Astrocyte (in vitro differentiated cells and primary cell): Measurements from ENCODE around the gene RILPL1. TPM values are rescaled to one million over a fixed set of nuclear protein-coding genes. Genes with fewer than 3 reads are reported as not detected.

Source experiments
- DNase-seq: peaks from one replicate; pipeline ENCODE4 v3.0.0-alpha.2; 2010; ENCODE audit warnings: low read depth
- FAIRE-seq: peaks from 2 replicates; lab custom pipeline; 2011; peaks lifted over from hg19 to GRCh38; lab: Jason Lieb, UNC
- H2AFZ ChIP-seq: 2 replicates; pipeline ENCODE4 v1.6.0; 2012; ENCODE audit warnings: low read depth, low read length, inconsistent platforms
- H3K27ac ChIP-seq: 2 replicates; pipeline ENCODE4 v1.5.1; 2011; ENCODE audit warnings: low read depth, low read length, inconsistent platforms
- H3K27me3 ChIP-seq: 2 replicates; pipeline ENCODE4 v1.6.0; 2011; ENCODE audit warnings: low read length, inconsistent platforms; ENCODE audit not compliant: insufficient read depth
- H3K36me3 ChIP-seq: 2 replicates; pipeline ENCODE4 v1.5.1; 2011; ENCODE audit warnings: low read length, inconsistent platforms; ENCODE audit not compliant: insufficient read depth
- H3K4me1 ChIP-seq: 2 replicates; pipeline ENCODE4 v1.5.1; 2011; ENCODE audit warnings: low read length, inconsistent platforms; ENCODE audit not compliant: insufficient read depth
- H3K4me2 ChIP-seq: 2 replicates; pipeline ENCODE4 v1.6.0; 2012; ENCODE audit warnings: low read length, inconsistent platforms
- H3K4me3 ChIP-seq: 2 replicates; pipeline ENCODE4 v1.5.1; 2011; ENCODE audit warnings: low read depth, mild to moderate bottlenecking, low read length, inconsistent platforms; ENCODE audit not compliant: insufficient read depth
- H3K79me2 ChIP-seq: 2 replicates; pipeline ENCODE4 v1.6.0; 2012; ENCODE audit warnings: mild to moderate bottlenecking, low read length, inconsistent platforms; ENCODE audit not compliant: insufficient read depth
- H3K9ac ChIP-seq: 2 replicates; pipeline ENCODE4 v1.6.0; 2012; ENCODE audit warnings: mild to moderate bottlenecking, low read length, inconsistent platforms
- H3K9me3 ChIP-seq: 2 replicates; pipeline ENCODE4 v1.5.1; 2012; ENCODE audit warnings: low read depth, mild to moderate bottlenecking, low read length, inconsistent platforms; ENCODE audit not compliant: insufficient read depth
- H4K20me1 ChIP-seq: 2 replicates; pipeline ENCODE4 v1.6.0; 2012; ENCODE audit warnings: low read length, inconsistent platforms; ENCODE audit not compliant: insufficient read depth
- H3K27ac Mint-ChIP-seq: one replicate; pipeline ENCODE4 v1.8.0; 2021; ENCODE audit warnings: mild to moderate bottlenecking, mixed read lengths; ENCODE audit not compliant: unreplicated experiment
- H3K27me3 Mint-ChIP-seq: one replicate; pipeline ENCODE4 v1.8.0; 2021; ENCODE audit warnings: low read depth, mixed read lengths; ENCODE audit not compliant: unreplicated experiment
- H3K36me3 Mint-ChIP-seq: one replicate; pipeline ENCODE4 v1.8.0; 2021; ENCODE audit warnings: low read depth, mixed read lengths; ENCODE audit not compliant: unreplicated experiment
- H3K4me1 Mint-ChIP-seq: one replicate; pipeline ENCODE4 v1.8.0; 2021; ENCODE audit warnings: low read depth, mixed read lengths; ENCODE audit not compliant: unreplicated experiment
- H3K4me3 Mint-ChIP-seq: one replicate; pipeline ENCODE4 v1.8.0; 2021; ENCODE audit warnings: mild to moderate bottlenecking, moderate library complexity, mixed read lengths; ENCODE audit not compliant: unreplicated experiment
- H3K9me3 Mint-ChIP-seq: one replicate; pipeline ENCODE4 v1.8.0; 2021; ENCODE audit warnings: mild to moderate bottlenecking, mixed read lengths; ENCODE audit not compliant: unreplicated experiment
- CTCF ChIP-seq: IDR thresholded peaks from 2 replicates; pipeline ENCODE4 v1.5.1; 2011; ENCODE audit warnings: low read depth, mild to moderate bottlenecking, inconsistent platforms, low read length, moderate library complexity; ENCODE audit not compliant: insufficient read depth
- EZH2 ChIP-seq: IDR thresholded peaks from 2 replicates; pipeline ENCODE4 v1.6.1; 2012; ENCODE audit warnings: mild to moderate bottlenecking, low read length, inconsistent platforms; ENCODE audit not compliant: insufficient read depth
- total RNA-seq: library from RNA; stranded (reverse); gene quantifications from 2 replicates; pipeline ENCODE4 v1.2.1, GENCODE V29; 2021

RILPL1 gene
- total RNA-seq, 1 donor from 2014 or later, result 23.0 TPM

- H3K4me2 ChIP-seq, result no peak overlapping the region
- H3K27ac ChIP-seq, result no peak overlapping the region
- TF ChIP-seq EZH2 (no peak), CTCF (no peak)
- Mint-ChIP-seq H3K9me3 (no peaks in the 10 kb centered on the region), H3K4me3 (no peak overlapping the region), H3K27me3 (no peaks in the 10 kb centered on the region), H3K27ac (no peak overlapping the region), H3K36me3 (peaks cover 23% of the 10 kb centered on the region), H3K4me1 (peaks cover 8% of the 10 kb centered on the region)
- no peak overlapping the region for H2AFZ ChIP-seq
- peaks cover 42% of the 10 kb centered on the region for H4K20me1 ChIP-seq
- no peak for FAIRE-seq
- peaks cover 53% of the 10 kb centered on the region for H3K79me2 ChIP-seq
- H3K4me3 ChIP-seq, result no peak overlapping the region
- peaks cover 4% of the 10 kb centered on the region for H3K4me1 ChIP-seq
- no peak overlapping the region for H3K9ac ChIP-seq
- peaks cover 7% of the 10 kb centered on the region for H3K36me3 ChIP-seq
- no peaks in the 10 kb centered on the region for H3K27me3 ChIP-seq
- no peaks in the 10 kb centered on the region for H3K9me3 ChIP-seq
- no peak for DNase-seq
Measured at GRCh38 chr12:123526542-123527080, 6.9 kb downstream of the RILPL1 start.

- DNase-seq (no peak), FAIRE-seq (no peak)
- no peaks in the 10 kb centered on the region for H3K9me3 Mint-ChIP-seq
- Histone ChIP-seq H3K36me3 (peaks cover 15% of the 10 kb centered on the region), H2AFZ (no peak overlapping the region), H3K4me1 (peaks cover 8% of the 10 kb centered on the region), H3K9me3 (no peaks in the 10 kb centered on the region), H4K20me1 (peaks cover 32% of the 10 kb centered on the region), H3K4me3 (no peak overlapping the region), H3K9ac (no peak overlapping the region), H3K4me2 (no peak overlapping the region), H3K27ac (no peak overlapping the region), H3K79me2 (peaks cover 39% of the 10 kb centered on the region), H3K27me3 (no peaks in the 10 kb centered on the region)
- H3K27ac Mint-ChIP-seq, result no peak overlapping the region
- H3K27me3 Mint-ChIP-seq, result no peaks in the 10 kb centered on the region
- H3K4me3 Mint-ChIP-seq, result no peak overlapping the region
- peaks cover 7% of the 10 kb centered on the region for H3K4me1 Mint-ChIP-seq
- H3K36me3 Mint-ChIP-seq, result peaks cover 27% of the 10 kb centered on the region
- TF ChIP-seq EZH2 (no peak), CTCF (no peak)
Measured at GRCh38 chr12:123524378-123524777, 9.1 kb downstream of the RILPL1 start.

DNA sequence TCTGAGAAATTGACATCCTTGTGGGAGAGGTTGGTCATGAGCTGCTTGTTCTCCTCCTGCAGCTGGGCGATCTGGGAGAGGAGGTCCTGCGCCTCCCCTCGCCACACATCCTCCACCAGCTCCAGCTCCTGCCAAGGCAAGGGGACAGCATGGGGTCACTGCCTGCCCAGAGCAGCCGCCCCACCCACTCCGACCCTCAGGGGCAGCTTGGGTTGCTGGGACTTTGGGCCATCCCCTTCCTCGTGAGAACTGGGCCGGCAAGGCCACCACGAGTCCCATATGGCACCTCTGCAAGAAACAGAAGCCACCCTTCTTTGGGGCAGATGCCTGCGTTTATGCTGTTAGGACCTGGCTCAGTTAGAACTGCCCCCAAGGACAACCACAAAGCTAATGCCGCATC is 10.0 kb downstream of the RILPL1 start:
- no peak overlapping the region for H3K27ac ChIP-seq
- peaks cover 29% of the 10 kb centered on the region for H4K20me1 ChIP-seq
- H3K27ac Mint-ChIP-seq, result no peak overlapping the region
- H3K27me3 Mint-ChIP-seq, result no peaks in the 10 kb centered on the region
- DNase-seq (no peak), FAIRE-seq (no peak)
- H3K9me3 Mint-ChIP-seq, result no peaks in the 10 kb centered on the region
- no peak overlapping the region for H3K4me3 Mint-ChIP-seq
- no peak overlapping the region for H3K4me2 ChIP-seq
- peaks cover 33% of the 10 kb centered on the region for H3K79me2 ChIP-seq
- H3K4me1 ChIP-seq, result peaks cover 17% of the 10 kb centered on the region
- no peak overlapping the region for H3K4me3 ChIP-seq
- H3K4me1 Mint-ChIP-seq, result peaks cover 13% of the 10 kb centered on the region
- peaks cover 15% of the 10 kb centered on the region for H3K36me3 ChIP-seq
- no peaks in the 10 kb centered on the region for H3K27me3 ChIP-seq
- H3K9ac ChIP-seq, result no peak overlapping the region
- H2AFZ ChIP-seq, result no peak overlapping the region
- H3K36me3 Mint-ChIP-seq, result peaks cover 22% of the 10 kb centered on the region
- TF ChIP-seq EZH2 (no peak), CTCF (no peak)
- H3K9me3 ChIP-seq, result no peaks in the 10 kb centered on the region
